Measurements from ENCODE around the gene MDM2. TPM values are rescaled to one million over a fixed set of nuclear protein-coding genes. Genes with fewer than 3 reads are reported as not detected.

MDM2 gene
- total RNA-seq, 1 experiment from 2014 or later, result 159 TPM

DNA sequence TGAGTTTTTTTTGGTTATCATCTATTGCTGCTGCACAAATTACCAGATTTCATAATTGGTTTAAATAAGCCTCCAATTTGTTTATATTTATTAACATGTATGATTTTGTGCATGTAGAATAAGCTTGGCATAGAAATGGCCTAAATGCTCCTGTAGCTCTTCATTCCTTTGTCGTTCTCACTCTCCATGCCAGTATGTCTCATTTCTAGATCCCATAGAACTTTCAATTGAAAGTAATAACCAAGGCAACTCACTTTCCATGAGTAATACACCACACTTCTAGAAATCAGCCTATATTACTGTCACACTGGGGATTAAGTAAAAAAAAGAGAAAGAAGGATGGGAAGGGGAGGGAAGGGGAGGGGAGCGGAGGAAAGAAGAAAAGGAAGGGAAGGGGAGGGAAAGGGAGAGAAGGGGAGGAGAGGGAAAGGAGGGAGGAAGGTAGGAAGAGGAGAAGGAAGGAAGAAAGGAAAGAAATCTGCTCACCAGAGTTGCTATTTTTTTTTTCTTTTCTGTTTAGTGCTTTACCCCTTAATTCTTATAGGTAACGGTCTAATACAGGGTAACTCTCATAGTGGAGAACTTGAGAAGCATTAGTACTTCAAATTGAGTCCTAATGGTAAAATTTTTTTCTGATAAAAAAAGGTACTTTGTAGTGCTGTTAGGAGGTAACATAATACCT, 45.6 kb downstream of the MDM2 start:
- no peak for DNase-seq
- no peak overlapping the region for H3K9ac ChIP-seq (ENCODE audit: extremely low read depth, insufficient read length, low read length)
- H3K4me1 Mint-ChIP-seq, result no peaks in the 10 kb centered on the region
- no peak overlapping the region for H2BK12ac ChIP-seq (ENCODE audit: insufficient read length, low read depth, low read length)
- no peaks in the 10 kb centered on the region for H3K23me2 ChIP-seq (ENCODE audit: insufficient read length, low read depth, low read length, poor library complexity, severe bottlenecking)
- H3K27ac Mint-ChIP-seq, result no peak overlapping the region
- no peak overlapping the region for H3K4ac ChIP-seq (ENCODE audit: low read depth, low read length)
- H4K5ac ChIP-seq (ENCODE audit: insufficient read length, low read depth, low read length), result no peak overlapping the region
- no peaks in the 10 kb centered on the region for H3K9me3 Mint-ChIP-seq
- no peaks in the 10 kb centered on the region for H3K36me3 Mint-ChIP-seq (ENCODE audit: insufficient read depth in 1 of 3, low read depth in 3 of 3)
- no peak overlapping the region for H2BK120ac ChIP-seq (ENCODE audit: low read depth, low read length, poor library complexity, severe bottlenecking)
- no peak overlapping the region for H3K4me3 Mint-ChIP-seq
- TF ChIP-seq, protein P1, sequence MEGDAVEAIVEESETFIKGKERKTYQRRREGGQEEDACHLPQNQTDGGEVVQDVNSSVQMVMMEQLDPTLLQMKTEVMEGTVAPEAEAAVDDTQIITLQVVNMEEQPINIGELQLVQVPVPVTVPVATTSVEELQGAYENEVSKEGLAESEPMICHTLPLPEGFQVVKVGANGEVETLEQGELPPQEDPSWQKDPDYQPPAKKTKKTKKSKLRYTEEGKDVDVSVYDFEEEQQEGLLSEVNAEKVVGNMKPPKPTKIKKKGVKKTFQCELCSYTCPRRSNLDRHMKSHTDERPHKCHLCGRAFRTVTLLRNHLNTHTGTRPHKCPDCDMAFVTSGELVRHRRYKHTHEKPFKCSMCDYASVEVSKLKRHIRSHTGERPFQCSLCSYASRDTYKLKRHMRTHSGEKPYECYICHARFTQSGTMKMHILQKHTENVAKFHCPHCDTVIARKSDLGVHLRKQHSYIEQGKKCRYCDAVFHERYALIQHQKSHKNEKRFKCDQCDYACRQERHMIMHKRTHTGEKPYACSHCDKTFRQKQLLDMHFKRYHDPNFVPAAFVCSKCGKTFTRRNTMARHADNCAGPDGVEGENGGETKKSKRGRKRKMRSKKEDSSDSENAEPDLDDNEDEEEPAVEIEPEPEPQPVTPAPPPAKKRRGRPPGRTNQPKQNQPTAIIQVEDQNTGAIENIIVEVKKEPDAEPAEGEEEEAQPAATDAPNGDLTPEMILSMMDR (conservative IDR thresholded peaks at IDR 0.05), result no peak
- H2BK15ac ChIP-seq (ENCODE audit: low read depth, low read length), result no peak overlapping the region
- no peak overlapping the region for H3K56ac ChIP-seq (ENCODE audit: insufficient read length, low read depth, low read length)
- 100% methylated on average over 1 of the region's 3 CpGs for WGBS (ENCODE audit: extremely low coverage, insufficient read length, low lambda C conversion rate)
- H2BK5ac ChIP-seq (ENCODE audit: insufficient read length, low read length), result no peak overlapping the region
- H3K23ac ChIP-seq (ENCODE audit: insufficient read length, low read depth, low read length), result no peak overlapping the region
- H3K27me3 Mint-ChIP-seq (ENCODE audit: low read depth), result peaks cover 4% of the 10 kb centered on the region; the same call in 1 of the 2 replicates
- H3K27me3 ChIP-seq (ENCODE audit: insufficient read depth, low read length), result no peaks in the 10 kb centered on the region
- H3K79me1 ChIP-seq (ENCODE audit: insufficient read depth, low read depth, low read length, poor library complexity, severe bottlenecking), result no peaks in the 10 kb centered on the region
- H4K8ac ChIP-seq (replicated peaks; ENCODE audit: insufficient read length, low read depth, low read length), result no peak overlapping the region
- no peaks in the 10 kb centered on the region for H3K4me1 ChIP-seq (ENCODE audit: insufficient read depth, low read length)
- no peaks in the 10 kb centered on the region for H3K79me2 ChIP-seq (ENCODE audit: insufficient read depth, low read length)
- no peak overlapping the region for H3K27ac ChIP-seq (ENCODE audit: insufficient read length, low read depth, low read length)
- no peak overlapping the region for H4K91ac ChIP-seq (ENCODE audit: insufficient read length, low read depth, low read length)
- H3K4me2 ChIP-seq (ENCODE audit: insufficient read depth, insufficient read length, low read length), result no peak overlapping the region
- H2AK5ac ChIP-seq (ENCODE audit: insufficient read length, low read length), result no peak overlapping the region
- H4K20me1 ChIP-seq (ENCODE audit: control insufficient read depth, insufficient read depth, insufficient read length), result no peaks in the 10 kb centered on the region
- H3K18ac ChIP-seq (ENCODE audit: insufficient read length, low read depth, low read length), result no peak overlapping the region
- H3K9me3 ChIP-seq (ENCODE audit: control insufficient read depth, low read depth, low read length), result no peaks in the 10 kb centered on the region
- no peak overlapping the region for H2AFZ ChIP-seq (ENCODE audit: low read length)
- no peak overlapping the region for H2BK20ac ChIP-seq (ENCODE audit: low read depth, low read length, poor library complexity, severe bottlenecking)
- H3T11ph ChIP-seq (ENCODE audit: low read length), result no peak overlapping the region
- no peak overlapping the region for H3K14ac ChIP-seq (ENCODE audit: insufficient read depth, low read length)
